H1 (cell line): Measurements from ENCODE around the gene PPM1D. TPM values are rescaled to one million over a fixed set of nuclear protein-coding genes. Genes with fewer than 3 reads are reported as not detected.

Experiments used
- CTCF ChIA-PET: fragments of 300-600 bp; sonication (Branson Sonifier 250); formaldehyde crosslinking; loops from one replicate; lab custom pipeline; 2021; ENCODE audit not compliant: partially characterized antibody; lab: Charles Lee
- POLR2A ChIA-PET: fragments of 300-600 bp; sonication (Branson Sonifier 250); formaldehyde crosslinking; loops from one replicate; lab custom pipeline; 2021; ENCODE audit warnings: inconsistent platforms; ENCODE audit not compliant: partially characterized antibody; lab: Charles Lee
- DNase-seq, 2 experiments: peaks; one replicate each; pipeline versions ENCODE4 v3.0.0 to v3.0.0-alpha.2; 2010 to 2022; ENCODE audit warnings: low spot score in 2 of 2, low read depth in 1 of 2, mixed read lengths in 1 of 2
- FAIRE-seq: peaks from 2 replicates; lab custom pipeline; 2011; peaks lifted over from hg19 to GRCh38; lab: Jason Lieb, UNC
- H2AFZ ChIP-seq: 2 replicates; pipeline ENCODE4 v1.8.1; 2012; ENCODE audit warnings: low read length, inconsistent platforms
- H2AK5ac ChIP-seq: 2 replicates; pipeline ENCODE4 v1.6.1; 2013; ENCODE audit warnings: low read depth, low read length
- H2BK120ac ChIP-seq: replicated peaks from 2 replicates; pipeline ENCODE3; 2013; ENCODE audit warnings: low read depth, low read length, inconsistent platforms
- H2BK12ac ChIP-seq: 2 replicates; pipeline ENCODE4 v1.6.1; 2013; ENCODE audit warnings: low read depth, low read length
- H2BK15ac ChIP-seq: 2 replicates; pipeline ENCODE4 v1.6.1; 2013; ENCODE audit warnings: low read length
- H2BK20ac ChIP-seq: 2 replicates; pipeline ENCODE4 v1.6.1; 2013; ENCODE audit warnings: low read length
- H2BK5ac ChIP-seq: 2 replicates; pipeline ENCODE4 v1.6.1; 2013; ENCODE audit warnings: low read depth, low read length
- H3K14ac ChIP-seq: 2 replicates; pipeline ENCODE4 v1.6.1; 2013; ENCODE audit warnings: inconsistent platforms; ENCODE audit not compliant: insufficient read length
- H3K18ac ChIP-seq: 2 replicates; pipeline ENCODE4 v1.6.1; 2013; ENCODE audit warnings: low read length; ENCODE audit errors: extremely low read depth
- H3K23ac ChIP-seq: 2 replicates; pipeline ENCODE4 v1.6.1; 2013; ENCODE audit warnings: inconsistent platforms; ENCODE audit not compliant: insufficient read length
- H3K23me2 ChIP-seq: 2 replicates; pipeline ENCODE4 v1.6.1; 2013; ENCODE audit warnings: low read depth, low read length
- H3K27ac ChIP-seq: 2 replicates; pipeline ENCODE4 v1.6.1; 2011; ENCODE audit warnings: low read depth, low read length, inconsistent platforms
- H3K27me3 ChIP-seq, 4 experiments: replicated peaks in 1 of 4; 1 replicate in 1 of 4; 2 replicates in 3 of 4; pipeline versions ENCODE4 v1.6.1 to v1.8.1; 2011 to 2013; ENCODE audit warnings: low read length in 3 of 4, mild to moderate bottlenecking in 3 of 4, inconsistent platforms in 2 of 4, mixed read lengths in 2 of 4, moderate library complexity in 1 of 4; ENCODE audit not compliant: control insufficient read depth in 3 of 4, insufficient read depth in 3 of 4; ENCODE audit errors: extremely low read depth in 1 of 4
- H3K36me3 ChIP-seq, 4 experiments: 2 replicates each; pipeline versions ENCODE4 v1.6.1 to v1.8.1; 2011 to 2013; ENCODE audit warnings: mild to moderate bottlenecking in 4 of 4, low read length in 3 of 4, moderate library complexity in 2 of 4, control low read depth in 1 of 4, inconsistent platforms in 1 of 4; ENCODE audit not compliant: insufficient read depth in 4 of 4, control insufficient read depth in 2 of 4
- H3K4ac ChIP-seq: replicated peaks from 2 replicates; pipeline ENCODE3; 2013; ENCODE audit warnings: low read length, low read depth, mixed read lengths, inconsistent platforms; ENCODE audit not compliant: insufficient read length
- H3K4me1 ChIP-seq, 4 experiments: replicated peaks in 1 of 4; 1 replicate in 1 of 4; 2 replicates in 3 of 4; pipeline versions ENCODE4 v1.6.1 to v1.8.1; 2011 to 2013; ENCODE audit warnings: low read length in 3 of 4, inconsistent platforms in 2 of 4, mixed read lengths in 1 of 4; ENCODE audit not compliant: insufficient read depth in 4 of 4, control insufficient read depth in 3 of 4
- H3K4me2 ChIP-seq, 2 experiments: 2 replicates each; pipeline versions ENCODE4 v1.6.1 to v1.8.1; 2011 to 2013; ENCODE audit warnings: low read depth in 2 of 2, low read length in 2 of 2, control low read depth in 1 of 2, inconsistent platforms in 1 of 2, mild to moderate bottlenecking in 1 of 2; ENCODE audit not compliant: insufficient read depth in 1 of 2
- H3K4me3 ChIP-seq, 4 experiments: fragments of 200-600, 300-600 bp in 1 of 4; sonication (generic), shearing (Covaris generic), sonication (Bioruptor Twin) in 1 of 4; 2 replicates each; pipeline versions ENCODE4 v1.5.1 to v1.8.1; 2011 to 2016; ENCODE audit warnings: low read length in 4 of 4, low read depth in 3 of 4, control low read depth in 2 of 4, inconsistent platforms in 2 of 4, mild to moderate bottlenecking in 2 of 4, mixed read lengths in 1 of 4, moderate library complexity in 1 of 4; ENCODE audit not compliant: insufficient read depth in 2 of 4; ENCODE audit errors: extremely low read depth in 1 of 4
- H3K56ac ChIP-seq: replicated peaks from 2 replicates; pipeline ENCODE3; 2013; ENCODE audit warnings: low read depth, mild to moderate bottlenecking, mixed read lengths, low read length, inconsistent platforms; ENCODE audit not compliant: insufficient read length
- H3K79me1 ChIP-seq: 2 replicates; pipeline ENCODE4 v1.6.1; 2013; ENCODE audit warnings: low read depth, low read length, control low read depth
- H3K79me2 ChIP-seq, 2 experiments: 2 replicates each; pipeline versions ENCODE4 v1.6.1 to v1.8.1; 2012 to 2013; ENCODE audit warnings: low read length in 2 of 2, mild to moderate bottlenecking in 2 of 2, inconsistent platforms in 1 of 2; ENCODE audit not compliant: insufficient read depth in 2 of 2, control insufficient read depth in 1 of 2
- H3K9ac ChIP-seq, 4 experiments: replicated peaks in 1 of 4; 1 replicate in 1 of 4; 2 replicates in 3 of 4; pipeline versions ENCODE4 v1.6.1 to v1.8.1; 2011 to 2013; ENCODE audit warnings: low read depth in 3 of 4, low read length in 3 of 4, control low read depth in 2 of 4, mild to moderate bottlenecking in 2 of 4, moderate library complexity in 2 of 4, inconsistent platforms in 1 of 4; ENCODE audit errors: extremely low read depth in 1 of 4
- H3K9me3 ChIP-seq, 2 experiments: 2 replicates each; pipeline versions ENCODE4 v1.6.1 to v1.8.1; 2012 to 2013; ENCODE audit warnings: mild to moderate bottlenecking in 2 of 2, moderate library complexity in 2 of 2, control low read depth in 1 of 2, inconsistent platforms in 1 of 2, low read depth in 1 of 2, low read length in 1 of 2, mixed read lengths in 1 of 2; ENCODE audit not compliant: insufficient read depth in 2 of 2
- H4K20me1 ChIP-seq, 2 experiments: replicated peaks in 1 of 2; 2 replicates each; pipeline versions ENCODE3 to v1.8.1; 2011 to 2013; ENCODE audit warnings: inconsistent platforms in 2 of 2, low read length in 2 of 2, mild to moderate bottlenecking in 1 of 2; ENCODE audit not compliant: insufficient read depth in 2 of 2, control insufficient read depth in 1 of 2
- H4K5ac ChIP-seq: 2 replicates; pipeline ENCODE4 v1.6.1; 2013; ENCODE audit warnings: low read length, low read depth, mixed read lengths, inconsistent platforms; ENCODE audit not compliant: insufficient read length
- H4K8ac ChIP-seq: 2 replicates; pipeline ENCODE4 v1.8.0; 2013; ENCODE audit warnings: mild to moderate bottlenecking, moderate library complexity, low read length, inconsistent platforms; ENCODE audit not compliant: insufficient read depth; ENCODE audit errors: extremely low read depth
- H4K91ac ChIP-seq: replicated peaks from 2 replicates; pipeline ENCODE3; 2013; ENCODE audit warnings: low read length, mixed read lengths, inconsistent platforms; ENCODE audit not compliant: insufficient read length
- CEBPB ChIP-seq: IDR thresholded peaks from 2 replicates; pipeline ENCODE4 v1.6.1; 2012; ENCODE audit warnings: low read depth, low read length
- EGR1 ChIP-seq: IDR thresholded peaks from 2 replicates; pipeline ENCODE4 v1.6.1; 2011; ENCODE audit warnings: low read depth, low read length, borderline replicate concordance
- NANOG ChIP-seq: IDR thresholded peaks from 2 replicates; pipeline ENCODE4 v1.6.1; 2011; ENCODE audit warnings: low read length, low read depth, mild to moderate bottlenecking, inconsistent platforms; ENCODE audit not compliant: insufficient read depth, poor library complexity, severe bottlenecking
- RXRA ChIP-seq: IDR thresholded peaks from 2 replicates; pipeline ENCODE4 v1.6.1; 2011; ENCODE audit warnings: low read depth, mild to moderate bottlenecking, low read length, moderate library complexity; ENCODE audit not compliant: insufficient read depth
- TAF7 ChIP-seq: optimal IDR thresholded peaks from 2 replicates; pipeline ENCODE3; 2011; ENCODE audit warnings: low read depth, mild to moderate bottlenecking, inconsistent platforms, low read length, moderate library complexity, borderline replicate concordance
- WGBS, 2 experiments: shearing (Covaris generic) in 1 of 2; methylation state at CpG; one replicate each; pipeline versions ENCODE4 v1.1.6 to v1.1.7; 2013 to 2015; ENCODE audit warnings: low lambda C conversion rate in 2 of 2, mixed read lengths in 2 of 2, inconsistent platforms in 1 of 2, low coverage in 1 of 2, missing lambda C conversion rate in 1 of 2; ENCODE audit not compliant: insufficient replicate concordance in 2 of 2, insufficient coverage in 1 of 2, insufficient read length in 1 of 2; ENCODE audit errors: extremely low coverage in 1 of 2, missing lambda C conversion rate in 1 of 2; 5-methylcytosine and 5-hydroxymethylcytosine counted together
- polyA plus RNA-seq, 7 experiments: library from polyadenylated mRNA; depleted of rRNA in 3 of 7; stranded (reverse) in 5 of 7; unstranded in 2 of 7; fragments of >200 nt in 5 of 7; fragments of 200-250 nt in 2 of 7; gene quantifications; 1 replicate in 5 of 7; 2 replicates in 1 of 7; 4 replicates in 1 of 7; pipeline versions ENCODE4 v1.2.1 to v1.2.3, GENCODE V29; 2011 to 2013; ENCODE audit warnings: missing spikeins in 2 of 7, mixed read lengths in 2 of 7
- total RNA-seq: library from RNA; stranded (reverse); fragmentation: NEBNext Ultra II Directional; extraction: Animal tissue kit (Norgen Biotek cat#: 25700); gene quantifications from 2 replicates; pipeline ENCODE4 v1.2.1, GENCODE V29; 2021

PPM1D gene
- total and polyA plus RNA-seq, 2 of the 8 experiments (the other 6 are each of a cell fraction or from before 2014, with no cell fraction given), result 5.0 to 16.7 TPM

- H2BK15ac ChIP-seq, result no peak overlapping the region
- H3K4ac ChIP-seq, result no peak overlapping the region
- H3K79me2 ChIP-seq, result peaks cover 0 to 19% of the 10 kb centered on the region in 2 experiments; a peak in 2 of 4 replicates
- H2BK20ac ChIP-seq, result no peak overlapping the region
- H3K4me1 ChIP-seq, result no peaks in the 10 kb centered on the region
- WGBS, 2 experiments, result 96% methylated on average over 1 of the region's 1 CpG; no CpG with 5 or more reads in 1 of the 2 experiments
- no peak overlapping the region for H3K18ac ChIP-seq
- no peaks in the 10 kb centered on the region for H3K27me3 ChIP-seq
- no peak overlapping the region for H4K91ac ChIP-seq
- no peak overlapping the region for H2AFZ ChIP-seq
- POLR2A ChIA-PET, result no interaction called here
- H2BK5ac ChIP-seq, result no peak overlapping the region
- no peak overlapping the region for H3K56ac ChIP-seq
- H3K9me3 ChIP-seq, result no peaks in the 10 kb centered on the region
- CTCF ChIA-PET, result interaction anchor here (0.9 to 1.1 kb wide), 2 partner anchors 8 to 73 kb away, joined by 3 read pairs; no protein-coding TSS in a partner anchor
- H4K5ac ChIP-seq, result no peak overlapping the region
- FAIRE-seq (no peak), DNase-seq (no peak)
- H3K4me3 ChIP-seq, result no peak overlapping the region
- H2BK120ac ChIP-seq, result no peak overlapping the region
- no peak overlapping the region for H3K9ac ChIP-seq
- H3K36me3 ChIP-seq, result peaks cover 2 to 10% (median 7%) of the 10 kb centered on the region in 4 experiments; a peak in 6 of 8 replicates
- no peak overlapping the region for H3K23ac ChIP-seq
- no peak overlapping the region for H2AK5ac ChIP-seq
- H3K27ac ChIP-seq, result no peak overlapping the region
- no peak overlapping the region for H3K4me2 ChIP-seq
- no peak for TF ChIP-seq EGR1
- no peak for TF ChIP-seq CEBPB
- TF ChIP-seq TAF7, result no peak
- no peak for TF ChIP-seq NANOG
- no peak for TF ChIP-seq RXRA
- no peak overlapping the region for H2BK12ac ChIP-seq
- H3K23me2 ChIP-seq, result no peaks in the 10 kb centered on the region
- H3K79me1 ChIP-seq, result no peaks in the 10 kb centered on the region; the same call in 1 of the 2 replicates
- H3K14ac ChIP-seq, result no peak overlapping the region
- H4K8ac ChIP-seq, result no peak overlapping the region
- H4K20me1 ChIP-seq, result no peaks in the 10 kb centered on the region
Measured at GRCh38 chr17:60647705-60648104, 47.7 kb downstream of the PPM1D start.
